Ecto neural progenitor cell (in vitro differentiated cells): Measurements from ENCODE around the gene PRPF31.

Experiments used
- DNase-seq: peaks from one replicate; pipeline ENCODE4 v3.0.0-alpha.2; 2018; ENCODE audit warnings: low spot score

PRPF31 gene

DNA sequence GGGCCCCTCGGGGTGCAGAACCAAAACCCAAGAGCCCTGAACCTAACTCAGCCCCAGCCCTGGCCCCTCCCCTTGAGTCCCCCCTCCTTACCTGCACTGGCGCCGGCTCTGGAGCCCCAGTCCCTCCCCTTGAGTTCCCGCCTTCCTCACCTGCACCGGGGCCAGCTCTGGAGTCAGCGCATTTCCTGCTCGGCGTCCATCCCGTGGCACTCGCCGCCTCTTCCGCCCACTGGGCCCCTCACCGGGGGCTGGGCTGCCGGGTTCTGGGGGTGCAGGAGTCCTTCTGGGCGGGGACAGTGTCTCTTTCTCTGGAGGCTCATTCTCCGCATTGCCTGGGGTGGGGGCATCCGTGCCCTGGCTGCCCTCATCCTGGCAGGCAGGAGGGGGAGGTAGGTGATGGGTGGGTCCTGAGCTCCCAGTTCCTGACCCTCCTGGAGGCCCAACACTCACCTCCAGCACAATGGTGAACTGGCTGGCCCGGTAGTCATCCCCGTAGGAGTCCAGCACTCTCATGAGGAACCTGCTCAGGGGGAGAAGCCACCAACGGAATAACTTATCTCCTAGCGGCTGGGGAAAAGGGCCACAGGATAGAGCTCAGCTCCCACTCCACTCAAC is 7.6 kb upstream of the PRPF31 start:
- no peak for DNase-seq

DNA sequence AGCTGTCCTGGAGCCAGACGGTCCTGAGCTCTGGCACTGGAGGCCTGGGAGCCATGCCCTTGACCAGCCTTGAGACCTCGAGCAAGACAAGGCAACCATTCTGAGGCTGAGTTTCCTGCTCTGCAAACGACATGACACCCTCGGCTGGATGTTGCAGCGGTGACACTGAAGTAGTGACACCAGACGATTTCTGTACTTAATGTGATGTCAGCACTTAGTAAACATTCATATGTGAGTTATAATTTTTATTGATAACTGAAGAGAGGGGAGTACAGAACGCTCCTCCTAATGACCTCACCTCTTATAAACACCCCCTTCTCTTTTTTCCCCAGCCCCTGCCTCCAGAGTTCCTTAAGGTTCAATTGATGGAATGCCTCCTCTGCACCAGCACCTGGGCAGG is 7.1 kb upstream of the PRPF31 start:
- no peak for DNase-seq

DNA sequence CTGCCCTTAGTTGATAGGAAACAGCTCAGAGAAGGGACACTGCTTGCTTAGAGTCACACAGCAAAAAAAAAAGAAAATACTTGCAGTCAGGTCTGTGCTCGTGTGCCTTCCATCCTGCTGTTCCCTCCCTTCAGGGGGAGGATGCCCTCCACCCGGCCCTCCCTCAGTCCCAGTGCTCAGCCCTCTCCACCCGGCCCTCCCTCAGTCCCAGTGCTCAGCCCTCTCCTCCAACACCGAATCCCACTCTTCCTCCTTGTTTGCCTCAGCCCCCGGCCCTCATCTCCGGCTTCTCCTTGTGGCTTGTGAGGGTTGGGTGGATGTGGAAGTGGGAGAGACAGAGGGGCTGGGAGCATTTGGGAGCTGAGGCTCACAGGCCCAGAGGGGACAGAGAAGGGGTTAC is 5.9 kb upstream of the PRPF31 start:
- no peak for DNase-seq

DNA sequence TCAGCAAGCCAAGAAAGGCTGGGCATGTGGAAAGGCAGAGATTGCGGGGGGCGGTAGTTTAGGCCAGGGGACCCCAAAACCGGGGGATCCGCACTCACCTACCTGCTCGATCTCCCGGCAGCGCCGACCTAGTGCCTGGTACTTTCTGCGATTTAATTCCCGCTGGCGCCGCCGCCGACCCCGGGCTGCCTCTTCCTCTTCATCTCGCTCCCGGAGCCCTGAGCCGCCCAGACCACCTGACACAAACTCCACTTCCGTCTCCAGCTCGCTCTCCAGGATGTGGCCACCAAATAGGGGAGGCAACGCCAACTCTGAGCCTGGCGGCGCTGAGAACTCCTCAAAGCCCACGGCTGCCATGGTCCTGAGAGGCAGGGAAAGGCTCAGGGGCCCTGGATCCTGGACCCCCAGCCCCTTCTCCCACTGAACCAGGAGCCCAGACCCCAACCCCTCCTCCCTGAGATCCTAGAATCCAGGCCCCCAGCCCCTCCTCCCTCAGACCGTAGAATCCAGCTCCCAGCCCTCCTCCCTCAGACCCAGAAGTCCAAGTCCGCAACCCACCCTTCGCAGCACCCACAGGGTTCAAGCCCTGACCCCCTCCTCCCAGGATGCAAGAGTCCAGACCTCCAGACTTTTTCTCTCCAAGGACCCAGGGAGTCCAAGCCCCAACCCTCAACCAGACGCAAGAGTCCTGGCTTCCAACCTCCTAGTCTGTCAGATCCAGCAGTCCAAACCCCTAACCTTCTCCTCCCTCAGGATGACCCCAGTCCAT is 1.0 kb upstream of the PRPF31 start:
- DNase-seq: peak; percentile 57

DNA sequence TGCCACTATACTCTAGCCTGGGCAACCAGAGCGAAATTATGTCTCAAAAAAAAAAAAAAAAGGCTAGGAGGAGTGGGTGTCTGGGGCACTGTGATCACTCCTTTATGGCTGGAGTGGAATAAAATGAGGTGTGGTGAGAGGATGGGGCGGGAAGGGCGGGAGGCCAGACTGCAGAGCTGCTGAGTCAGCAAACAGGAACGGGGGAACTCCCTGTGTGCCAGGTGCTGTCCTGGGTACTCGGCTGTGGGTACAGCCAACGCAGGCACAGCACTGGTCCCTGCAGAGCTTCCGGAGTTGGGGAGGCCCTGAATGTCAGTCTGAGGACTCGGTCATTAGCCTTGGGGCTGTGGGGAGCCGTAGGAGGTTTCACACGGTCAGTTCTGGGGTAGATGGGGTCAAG is 5.7 kb downstream of the PRPF31 start:
- DNase-seq: no peak

DNA sequence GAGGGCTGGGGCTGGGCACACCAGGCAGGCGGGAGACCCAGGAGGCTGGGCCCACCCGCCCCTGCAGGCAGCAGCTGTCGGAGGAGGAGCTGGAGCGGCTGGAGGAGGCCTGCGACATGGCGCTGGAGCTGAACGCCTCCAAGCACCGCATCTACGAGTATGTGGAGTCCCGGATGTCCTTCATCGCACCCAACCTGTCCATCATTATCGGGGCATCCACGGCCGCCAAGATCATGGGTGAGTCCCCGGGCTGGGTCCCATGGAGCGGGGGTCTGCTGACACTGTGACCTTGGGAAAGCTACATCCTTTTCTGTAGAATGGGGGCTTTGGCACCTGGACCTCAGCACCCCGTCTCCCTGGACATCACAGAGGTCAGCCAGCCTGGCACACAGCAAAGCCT is 8.1 kb downstream of the PRPF31 start:
- DNase-seq: no peak

DNA sequence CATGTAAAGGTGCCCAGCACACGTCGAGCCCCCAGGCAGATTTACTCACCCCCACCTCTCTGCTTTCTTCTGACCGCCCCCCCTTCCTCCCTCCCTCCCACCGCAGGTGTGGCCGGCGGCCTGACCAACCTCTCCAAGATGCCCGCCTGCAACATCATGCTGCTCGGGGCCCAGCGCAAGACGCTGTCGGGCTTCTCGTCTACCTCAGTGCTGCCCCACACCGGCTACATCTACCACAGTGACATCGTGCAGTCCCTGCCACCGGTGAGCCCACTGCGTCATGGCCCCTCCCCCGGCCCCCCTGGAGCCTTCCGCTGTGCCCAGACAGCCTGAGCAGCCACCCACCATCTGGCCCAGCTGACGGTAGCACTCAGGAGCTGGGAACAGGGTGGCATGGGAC is 8.8 kb downstream of the PRPF31 start:
- no peak for DNase-seq

DNA sequence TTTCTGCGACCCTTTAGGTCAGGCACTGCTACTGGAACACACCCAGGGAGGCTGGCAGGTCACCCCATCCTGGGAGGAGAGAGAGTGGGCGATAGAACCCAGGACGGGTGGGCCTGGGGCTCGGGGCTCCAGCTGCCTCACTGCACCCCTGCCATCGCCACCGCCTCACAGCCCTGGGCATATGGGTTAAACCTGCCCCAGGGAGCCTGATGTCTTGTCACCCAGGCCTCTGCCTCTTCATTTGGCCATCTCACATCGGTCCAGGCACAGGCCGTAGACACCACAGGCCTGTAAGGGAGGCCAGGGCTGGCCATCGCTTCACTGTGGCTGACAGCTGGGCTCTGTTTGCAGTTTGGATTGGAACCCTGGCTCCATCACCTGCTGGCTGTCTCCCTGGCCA is 10.2 kb downstream of the PRPF31 start:
- DNase-seq: no peak

DNA sequence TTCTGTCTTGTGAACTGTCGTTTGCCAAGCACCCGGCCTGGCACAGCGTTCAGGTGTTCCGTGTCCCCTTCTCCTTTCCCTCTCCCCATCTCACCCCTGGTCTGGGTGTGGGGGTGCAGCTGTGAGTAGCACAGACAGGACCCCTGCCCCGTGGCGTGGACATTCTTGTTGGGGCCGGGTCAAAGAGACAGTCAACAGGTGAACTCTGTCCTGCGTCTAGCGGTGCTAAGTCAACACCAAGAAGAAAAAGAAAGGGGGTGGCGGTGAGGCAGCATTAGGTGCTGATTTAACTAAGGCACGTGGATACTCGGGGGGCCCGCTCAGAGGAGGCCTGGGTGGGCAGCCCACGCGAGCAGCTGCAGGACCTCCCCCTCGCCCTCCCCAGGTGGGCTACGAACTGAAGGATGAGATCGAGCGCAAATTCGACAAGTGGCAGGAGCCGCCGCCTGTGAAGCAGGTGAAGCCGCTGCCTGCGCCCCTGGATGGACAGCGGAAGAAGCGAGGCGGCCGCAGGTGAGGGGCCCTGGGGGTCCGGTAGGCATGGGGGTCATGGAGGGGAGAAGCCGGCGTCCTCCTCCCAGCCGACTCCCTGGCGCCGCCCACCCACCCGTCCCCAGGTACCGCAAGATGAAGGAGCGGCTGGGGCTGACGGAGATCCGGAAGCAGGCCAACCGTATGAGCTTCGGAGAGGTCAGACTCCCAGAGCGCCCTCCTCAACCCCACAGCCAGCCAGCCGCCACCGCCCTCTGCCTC is 12.3 kb downstream of the PRPF31 start:
- DNase-seq: no peak

DNA sequence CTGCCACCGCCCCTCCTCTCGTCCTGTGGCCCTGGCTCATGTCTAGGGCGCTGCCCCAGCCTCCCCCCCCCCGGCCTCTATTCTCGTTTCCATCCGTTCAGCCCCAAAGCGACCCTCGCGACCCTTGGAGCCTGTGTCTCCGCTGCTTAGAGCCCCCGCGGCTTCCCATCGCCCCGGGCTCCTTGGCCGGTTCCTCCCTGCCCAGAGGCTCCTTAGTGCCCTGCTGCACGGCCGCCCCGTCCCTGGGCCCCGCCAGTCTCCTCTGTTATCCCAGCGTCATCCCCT is 12.8 kb downstream of the PRPF31 start:
- no peak for DNase-seq

DNA sequence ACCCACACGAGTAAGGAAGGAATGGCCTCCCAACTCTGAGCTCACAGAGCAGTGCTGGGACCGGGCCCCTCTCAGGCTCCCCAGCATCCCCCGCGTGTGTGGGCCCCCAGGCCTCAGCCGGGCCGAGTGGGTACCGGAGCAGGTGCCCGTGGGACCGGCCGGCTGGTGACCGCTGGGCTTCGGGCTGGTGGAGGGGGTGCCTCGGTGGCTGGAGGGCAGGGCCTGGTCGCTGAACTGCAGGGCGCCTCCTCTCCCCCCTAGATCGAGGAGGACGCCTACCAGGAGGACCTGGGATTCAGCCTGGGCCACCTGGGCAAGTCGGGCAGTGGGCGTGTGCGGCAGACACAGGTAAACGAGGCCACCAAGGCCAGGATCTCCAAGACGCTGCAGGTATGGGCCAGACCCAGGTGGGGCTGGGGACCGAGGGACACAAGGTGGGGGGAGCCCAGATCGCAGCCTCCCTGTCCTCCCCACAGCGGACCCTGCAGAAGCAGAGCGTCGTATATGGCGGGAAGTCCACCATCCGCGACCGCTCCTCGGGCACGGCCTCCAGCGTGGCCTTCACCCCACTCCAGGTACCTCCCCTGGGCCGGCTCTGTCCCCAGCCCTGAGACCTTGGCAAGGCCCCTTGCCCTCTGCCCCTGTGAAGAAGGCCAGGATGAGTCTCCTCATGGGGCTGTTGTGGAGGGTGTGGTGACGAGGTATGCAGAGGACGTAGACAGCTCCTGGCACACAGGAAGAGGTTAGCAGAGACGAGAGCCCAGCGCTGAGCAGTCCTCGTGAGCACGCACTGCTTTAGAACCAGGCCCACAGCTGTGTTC is 13.5 kb downstream of the PRPF31 start:
- no peak for DNase-seq

DNA sequence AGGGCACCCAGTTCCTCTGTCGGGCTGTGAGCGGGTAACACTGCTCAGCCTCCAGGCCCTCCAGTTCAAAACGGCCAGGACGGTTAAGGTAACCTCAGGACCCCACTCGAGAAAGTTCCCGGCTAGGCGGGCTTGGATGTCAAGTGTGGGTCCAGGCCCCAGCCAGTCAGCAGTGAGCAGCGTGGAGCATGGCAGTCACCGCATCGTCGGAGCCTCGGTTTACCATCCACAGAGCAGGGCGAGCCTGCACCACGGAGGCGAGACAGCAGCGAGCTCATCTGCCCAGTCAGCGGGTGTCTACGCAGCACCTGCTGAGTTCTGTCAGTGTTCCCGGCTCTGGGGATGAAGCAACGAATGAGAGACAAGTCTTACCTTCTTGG is 14.1 kb downstream of the PRPF31 start:
- DNase-seq: no peak

DNA sequence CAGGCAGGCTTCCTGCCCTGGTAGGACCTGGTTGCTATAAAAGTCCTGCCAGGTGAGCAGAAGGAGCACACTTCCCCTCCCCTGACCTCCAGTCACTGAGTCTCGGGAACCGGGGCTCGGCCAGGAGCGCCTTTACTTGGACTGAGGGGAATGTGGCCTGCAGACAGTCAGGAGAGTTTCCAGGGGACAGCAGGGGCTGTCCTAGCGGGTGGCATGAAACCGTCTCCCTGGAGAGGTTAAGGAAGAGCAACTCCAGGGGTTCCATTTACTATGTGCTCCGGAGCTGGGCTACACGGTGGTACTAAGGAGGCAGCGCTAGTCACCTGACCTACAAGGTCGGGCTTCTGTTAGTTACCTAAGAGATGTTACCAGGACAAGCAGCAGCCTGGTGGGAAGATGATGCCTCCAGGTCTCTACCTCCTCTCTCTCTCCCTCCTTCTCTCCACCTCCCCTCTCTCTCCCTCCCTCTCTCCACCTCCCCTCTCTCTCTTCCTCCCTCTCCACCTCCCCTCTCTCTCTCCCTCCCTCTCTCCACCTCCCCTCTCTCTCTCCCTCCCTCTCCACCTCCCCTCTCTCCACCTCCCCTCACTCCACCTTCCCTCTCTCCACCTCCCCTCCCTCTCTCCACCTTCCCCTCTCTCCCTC is 17.9 kb downstream of the PRPF31 start:
- peak; percentile 92 for DNase-seq

DNA sequence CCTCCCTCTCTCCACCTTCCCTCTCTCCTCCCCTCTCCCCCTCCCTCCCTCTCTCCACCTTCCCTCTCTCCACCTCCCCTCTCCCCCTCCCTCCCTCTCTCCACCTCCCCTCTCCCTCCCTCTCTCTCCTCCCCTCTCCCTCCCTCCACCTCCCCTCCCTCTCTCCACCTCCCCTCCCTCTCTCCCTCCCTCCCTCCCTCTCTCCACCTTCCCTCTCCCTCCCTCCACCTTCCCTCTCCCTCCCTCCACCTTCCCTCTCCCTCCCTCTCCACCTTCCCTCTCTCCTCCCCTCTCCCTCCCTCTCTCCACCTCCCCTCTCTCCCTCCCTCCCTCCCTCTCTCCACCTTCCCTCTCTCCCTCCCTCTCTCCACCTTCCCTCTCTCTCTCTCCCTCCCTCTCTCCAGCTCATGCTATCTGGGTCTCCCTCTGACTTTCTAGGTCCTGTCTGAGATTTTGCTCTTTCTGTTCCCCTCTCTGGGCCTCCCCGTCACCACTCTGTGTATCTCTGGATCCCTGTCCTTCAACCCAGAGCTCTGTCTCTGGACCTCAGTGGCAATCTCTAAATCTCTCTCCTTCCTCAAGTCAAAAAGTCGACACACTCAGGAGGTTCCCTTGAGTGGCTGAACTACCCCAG is 18.5 kb downstream of the PRPF31 start:
- no peak for DNase-seq

DNA sequence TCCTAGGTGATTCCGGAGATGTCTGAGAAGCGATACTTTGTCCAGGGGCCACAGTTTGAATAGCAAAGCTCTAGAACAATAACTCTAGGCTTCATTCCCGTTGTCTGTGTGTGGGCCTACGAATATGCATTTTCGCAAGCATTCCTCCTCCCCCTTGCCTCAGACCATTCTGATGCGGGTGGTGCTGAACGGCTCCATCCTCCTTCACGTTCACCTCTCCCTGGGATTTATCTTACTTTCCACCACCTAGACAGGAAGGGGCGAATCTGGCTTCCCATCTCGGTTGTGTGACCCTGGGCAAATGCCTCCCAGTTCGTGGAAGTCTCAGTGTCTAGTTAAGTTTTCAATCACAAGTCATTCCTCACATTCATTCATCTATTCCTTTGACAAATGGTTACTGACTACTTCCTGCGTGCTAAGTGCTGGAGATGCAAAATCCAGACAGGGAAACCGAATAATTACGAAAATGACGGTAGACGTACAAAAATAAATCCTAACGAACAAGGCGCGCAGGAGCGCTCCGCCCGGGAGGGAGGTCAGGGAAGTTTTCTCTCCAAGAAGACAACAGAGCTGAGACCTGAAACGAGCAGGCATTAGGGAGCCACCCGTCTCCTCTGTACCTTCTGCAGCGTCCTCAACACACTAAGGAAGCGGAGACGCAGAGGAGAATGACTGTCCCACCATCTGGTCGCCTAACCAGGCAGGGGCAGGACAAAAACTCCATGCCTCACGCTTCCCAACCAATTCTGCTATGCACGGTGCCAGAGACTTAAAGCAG is 20.7 kb downstream of the PRPF31 start:
- DNase-seq: peak; percentile 54

DNA sequence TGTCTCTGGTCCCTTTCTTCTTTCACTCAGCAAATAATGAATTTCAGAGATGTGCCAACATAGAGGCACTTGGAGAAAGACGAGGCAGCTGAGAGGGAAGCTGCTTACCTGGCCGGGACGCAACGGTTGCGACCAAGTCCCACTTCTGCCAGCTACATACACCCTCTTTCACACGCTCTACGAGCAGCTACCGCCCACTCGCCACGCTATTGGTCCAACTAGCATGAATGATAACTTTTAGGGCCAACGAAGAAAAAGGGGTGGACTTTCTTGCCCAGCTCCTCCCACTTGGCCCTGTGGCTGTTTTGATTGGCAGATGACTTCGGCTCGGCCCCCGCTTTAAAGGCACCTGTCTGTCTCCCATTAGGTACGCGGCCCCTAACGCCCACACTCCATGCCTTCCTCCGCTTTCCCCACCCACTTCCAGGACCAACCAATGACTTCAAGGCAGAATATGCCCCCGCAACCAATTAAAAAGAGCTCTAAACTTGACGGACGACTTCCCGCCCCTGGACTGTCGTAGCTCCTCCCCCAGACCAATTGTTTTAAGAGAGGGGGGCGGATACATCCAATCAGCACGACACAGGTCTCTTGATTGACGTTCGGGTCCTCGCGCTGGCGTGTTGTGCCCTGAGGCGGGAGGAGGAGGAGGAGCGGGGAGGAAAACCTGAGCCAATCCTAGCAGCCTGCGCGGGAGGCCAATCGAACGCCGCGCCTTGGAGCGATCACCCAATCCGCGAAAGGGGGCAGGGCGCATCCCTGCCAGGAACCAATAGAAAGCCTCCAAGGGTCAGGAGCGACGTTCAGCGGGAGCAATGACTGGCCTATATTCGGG is 21.5 kb downstream of the PRPF31 start:
- DNase-seq: peak; percentile 100

DNA sequence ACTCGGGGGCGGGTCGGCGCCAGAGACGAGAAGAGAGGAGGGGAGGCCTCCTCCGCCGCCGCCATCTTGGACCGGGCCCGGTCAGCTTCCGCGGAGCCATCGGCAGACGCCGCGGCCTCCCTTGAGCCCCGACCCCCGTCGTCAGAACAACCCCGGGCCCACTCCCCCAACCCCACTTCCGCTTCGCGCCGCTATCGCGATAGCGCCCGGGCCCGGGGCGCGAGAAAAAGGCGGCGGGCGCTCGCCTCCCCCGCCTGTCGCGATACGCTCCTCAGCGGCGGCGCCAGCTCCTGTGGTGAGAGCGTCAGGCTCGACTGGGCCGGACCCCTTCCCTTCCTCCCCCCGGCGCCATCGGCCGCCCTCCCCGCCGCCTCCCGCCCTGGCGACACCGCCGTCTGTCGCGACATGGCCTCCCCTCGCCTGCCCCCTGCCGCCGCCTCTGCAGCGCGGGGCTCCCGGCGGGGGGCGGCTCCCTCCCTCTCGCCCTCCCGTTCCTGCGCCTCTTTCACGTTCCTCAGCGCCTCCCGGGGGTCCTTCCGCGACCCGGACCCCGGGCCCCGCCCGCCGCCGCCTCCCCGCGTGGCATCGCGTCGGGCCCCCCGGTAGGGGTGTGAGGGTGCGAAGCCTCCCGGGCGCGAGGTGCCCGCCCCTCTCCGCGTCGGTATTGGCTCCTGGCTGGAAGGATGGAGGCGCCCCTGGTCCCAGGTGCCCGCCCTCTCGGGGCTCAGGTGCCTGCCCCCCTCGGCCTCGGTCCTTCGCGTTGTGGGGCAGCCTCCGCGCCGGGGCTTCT is 22.3 kb downstream of the PRPF31 start, which contains the start of gene CNOT3:
TSS of gene CNOT3 (plus strand) at position 64 of the 790 bp plus-strand sequence. CDS start 5,217 bp downstream, outside the sequence.
- DNase-seq: peak; percentile 65

DNA sequence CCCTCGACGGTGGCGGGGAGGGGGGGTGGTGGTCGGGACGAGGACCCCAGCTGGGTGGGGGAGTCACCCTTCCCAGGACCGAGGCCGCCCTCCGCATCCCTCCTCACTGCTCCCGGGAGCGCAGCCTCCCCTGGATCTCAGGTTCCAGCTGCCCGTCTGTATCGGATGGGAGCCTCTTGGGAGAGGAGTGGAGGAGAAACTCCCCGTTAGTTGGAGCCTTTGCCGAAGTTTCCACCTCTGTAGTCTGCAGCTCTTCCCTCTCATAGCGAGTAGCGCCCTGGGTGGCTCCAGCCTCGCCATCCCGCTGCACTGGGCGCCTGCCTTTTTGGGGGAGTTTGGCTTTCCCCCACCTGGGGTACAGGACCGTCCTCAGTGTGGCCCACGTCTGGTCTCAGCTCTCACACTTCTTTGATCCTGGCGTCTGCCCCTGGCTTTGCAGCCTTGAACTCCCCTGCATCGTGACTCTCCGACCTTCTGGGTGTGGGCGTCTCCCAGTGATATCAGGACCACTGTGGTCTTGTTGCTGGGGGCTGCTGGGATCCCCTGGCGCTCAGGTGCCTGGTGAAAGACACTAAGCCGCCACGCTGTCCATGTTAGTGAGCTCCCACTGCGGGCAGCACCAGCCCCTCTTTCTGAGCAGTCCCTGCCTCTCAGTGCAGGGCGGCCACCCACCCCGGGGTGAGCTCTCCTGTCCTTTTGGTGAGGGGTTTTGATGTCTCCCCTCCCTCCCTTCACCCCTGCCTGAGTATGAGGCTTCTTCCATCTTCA is 23.1 kb downstream of the PRPF31 start:
- peak; percentile 59 for DNase-seq
